ENCODE measurements around the gene PMFBP1. TPM values are rescaled to one million over a fixed set of nuclear protein-coding genes. Genes with fewer than 3 reads are reported as not detected.
A peak's percentile ranks its signal among the peaks of the same experiment; 100 is the strongest.
"Not testable (repeated sequence)": the region's sequence is repeated elsewhere in the genome, so short reads cannot be mapped to it uniquely, and the experiment has no call there.

PMFBP1 gene
- polyA plus RNA-seq, 3 donors, result 2.0 to 4.1 (median 2.5) TPM

- DNase-seq (ENCODE audit: low read depth in 3 of 3, low spot score in 2 of 3), result no peak
Observed at GRCh38 chr16:72108353-72109102, 63.4 kb downstream of the PMFBP1 start.

- DNase-seq (ENCODE audit: low read depth in 3 of 3, low spot score in 2 of 3), result no peak
Observed at GRCh38 chr16:72107371-72107770, 64.6 kb downstream of the PMFBP1 start.

GRCh38 chr16:72105978-72106377 is 66.0 kb downstream of the PMFBP1 start:
- DNase-seq (ENCODE audit: low read depth in 3 of 3, low spot score in 2 of 3), result no peak

GRCh38 chr16:72104905-72105304 is 67.0 kb downstream of the PMFBP1 start:
- no peak for DNase-seq (ENCODE audit: low read depth in 3 of 3, low spot score in 2 of 3)

GRCh38 chr16:72101195-72101594 is 70.8 kb downstream of the PMFBP1 start:
- no peak for DNase-seq (ENCODE audit: low read depth in 3 of 3, low spot score in 2 of 3)

- DNase-seq (ENCODE audit: low read depth in 3 of 3, low spot score in 2 of 3), result peak in 2 of 3 donors; percentile 10 to 13
Observed at GRCh38 chr16:72099377-72099818, 72.6 kb downstream of the PMFBP1 start.

- DNase-seq (ENCODE audit: low read depth in 3 of 3, low spot score in 2 of 3), result no peak
Observed at GRCh38 chr16:72098936-72099335, 73.0 kb downstream of the PMFBP1 start.

- DNase-seq (ENCODE audit: low read depth in 3 of 3, low spot score in 2 of 3), result no peak
Observed at GRCh38 chr16:72094266-72094610, 77.7 kb downstream of the PMFBP1 start.

GRCh38 chr16:72093448-72094265 is 78.3 kb downstream of the PMFBP1 start, which contains the start of the genes DHX38 and TXNL4B:
Gene DHX38, plus strand, starts transcription at chr16:72093847. Its CDS starts 2,311 bp downstream, at chr16:72096158.
Gene TXNL4B, minus strand, starts transcription at chr16:72093620. Its CDS starts 2,871 bp downstream, at chr16:72090749.
- DNase-seq (ENCODE audit: low read depth in 3 of 3, low spot score in 2 of 3), result peak; percentile 95 to 98 (median 98)

- peak in 1 of 3 donors; percentile 3 for DNase-seq (ENCODE audit: low read depth in 3 of 3, low spot score in 2 of 3)
Observed at GRCh38 chr16:72092832-72093447, 79.0 kb downstream of the PMFBP1 start.

- no peak for DNase-seq (ENCODE audit: low read depth in 3 of 3, low spot score in 2 of 3)
Observed at GRCh38 chr16:72091217-72091616, 80.7 kb downstream of the PMFBP1 start.

- no peak for DNase-seq (ENCODE audit: low read depth in 3 of 3, low spot score in 2 of 3)
Observed at GRCh38 chr16:72085002-72085401, 87.0 kb downstream of the PMFBP1 start.

GRCh38 chr16:72084445-72084844 is 87.5 kb downstream of the PMFBP1 start:
- DNase-seq (ENCODE audit: low read depth in 3 of 3, low spot score in 2 of 3), result no peak

GRCh38 chr16:72083778-72084404 is 88.1 kb downstream of the PMFBP1 start:
- DNase-seq (ENCODE audit: low read depth in 3 of 3, low spot score in 2 of 3), result no peak

- not testable (repeated sequence) for DNase-seq (ENCODE audit: low read depth in 3 of 3, low spot score in 2 of 3)
Observed at GRCh38 chr16:72076991-72077706, 94.8 kb downstream of the PMFBP1 start.

GRCh38 chr16:72075067-72075466 is 96.9 kb downstream of the PMFBP1 start:
- DNase-seq (ENCODE audit: low read depth in 3 of 3, low spot score in 2 of 3), result not testable (repeated sequence)

- DNase-seq (ENCODE audit: low read depth in 3 of 3, low spot score in 2 of 3), result no peak
Observed at GRCh38 chr16:72073560-72074230, 98.3 kb downstream of the PMFBP1 start.

GRCh38 chr16:72072514-72073342 is 99.2 kb downstream of the PMFBP1 start:
- no peak for DNase-seq (ENCODE audit: low read depth in 3 of 3, low spot score in 2 of 3)

All from right renal cortex interstitium (tissue), 3 donors.